GM12864 (cell line): ENCODE measurements around the gene CELA3A.
"Not testable (repeated sequence)": the region's sequence is repeated elsewhere in the genome, so short reads cannot be mapped to it uniquely, and the experiment has no call there.

ENCODE experiments used
- DNase-seq: peaks from one replicate; pipeline ENCODE4 v3.0.0-alpha.2; 2011; ENCODE audit warnings: low read depth
- H3K4me3 ChIP-seq: 2 replicates; pipeline ENCODE4 v1.5.1; 2011; ENCODE audit warnings: mild to moderate bottlenecking, low read depth, low read length, control low read depth
- CTCF ChIP-seq: IDR thresholded peaks from 2 replicates; pipeline ENCODE4 v1.5.1; 2011; ENCODE audit warnings: low read depth, mild to moderate bottlenecking, moderate library complexity, low read length, control low read depth, inconsistent platforms; ENCODE audit errors: missing control alignments

Gene CELA3A

DNA sequence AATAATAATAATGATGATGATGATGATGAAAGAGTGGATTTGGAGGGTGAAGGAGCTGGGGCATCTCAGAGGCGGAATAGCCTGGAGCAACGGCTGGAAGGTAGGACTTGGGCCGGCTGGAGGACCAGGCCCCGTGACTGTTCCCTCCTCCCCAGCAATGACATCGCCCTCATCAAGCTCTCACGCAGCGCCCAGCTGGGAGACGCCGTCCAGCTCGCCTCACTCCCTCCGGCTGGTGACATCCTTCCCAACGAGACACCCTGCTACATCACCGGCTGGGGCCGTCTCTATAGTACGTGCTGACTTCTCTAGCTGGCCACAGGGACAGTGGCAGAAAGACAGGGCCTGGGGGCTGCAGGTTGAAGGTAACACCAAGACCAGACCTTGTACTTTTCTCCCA is 17.9 kb upstream of the CELA3A start:
- not testable (repeated sequence) for H3K4me3 ChIP-seq, DNase-seq

GRCh38 chr1:21985893-21986292 is 15.6 kb upstream of the CELA3A start:
- not testable (repeated sequence) for DNase-seq, H3K4me3 ChIP-seq

DNA sequence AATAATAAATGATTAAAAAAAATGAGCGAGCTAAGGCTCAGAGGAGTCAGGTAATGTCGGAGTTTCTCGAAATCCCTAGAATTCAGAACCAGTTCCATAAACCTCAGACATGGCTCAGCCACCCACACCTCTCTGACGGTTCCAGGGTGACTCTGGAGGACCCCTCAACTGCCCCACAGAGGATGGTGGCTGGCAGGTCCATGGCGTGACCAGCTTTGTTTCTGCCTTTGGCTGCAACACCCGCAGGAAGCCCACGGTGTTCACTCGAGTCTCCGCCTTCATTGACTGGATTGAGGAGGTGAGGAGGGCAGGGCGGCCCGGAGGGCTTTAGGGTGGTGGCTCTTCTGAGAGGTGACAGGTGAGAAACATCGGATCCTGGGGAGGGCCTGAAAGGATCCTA is 15.1 kb upstream of the CELA3A start:
- H3K4me3 ChIP-seq, DNase-seq: not testable (repeated sequence)

DNA sequence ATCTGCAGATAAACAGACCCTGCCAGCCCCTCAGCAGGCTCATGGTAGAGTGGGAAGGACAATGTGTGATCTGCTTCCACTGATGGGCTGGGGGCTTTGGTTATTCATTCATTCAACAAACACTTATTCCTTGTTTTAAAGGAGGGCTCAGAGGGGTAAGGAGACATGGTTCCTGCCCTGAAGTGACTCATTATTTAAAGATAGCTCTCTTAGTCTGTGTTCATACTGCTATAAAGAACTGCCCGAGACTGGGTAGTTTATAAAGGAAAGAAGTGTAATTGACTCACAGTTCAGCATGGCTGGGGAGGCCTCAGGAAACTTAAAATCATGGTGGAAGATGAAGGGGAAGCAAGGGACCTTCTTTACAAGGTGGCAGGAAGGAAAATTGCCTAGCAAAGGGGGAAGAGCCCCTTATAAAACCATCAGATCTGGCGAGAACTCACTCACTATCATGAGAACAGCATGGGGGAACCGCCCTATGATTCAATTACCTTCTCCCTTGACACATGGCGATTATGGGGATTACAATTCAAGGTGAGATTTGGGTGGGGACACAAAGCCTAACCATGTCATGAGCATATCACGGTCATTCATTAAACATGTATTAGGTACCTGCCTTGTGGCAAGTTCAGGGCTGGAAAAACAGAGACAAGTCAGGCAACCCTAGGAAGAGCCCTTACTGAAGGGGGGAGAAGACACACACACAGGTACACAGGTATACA is 11.6 kb upstream of the CELA3A start:
- DNase-seq, H3K4me3 ChIP-seq: not testable (repeated sequence)

GRCh38 chr1:21992186-21992585 is 9.3 kb upstream of the CELA3A start:
- DNase-seq, H3K4me3 ChIP-seq: not testable (repeated sequence)

- not testable (repeated sequence) for H3K4me3 ChIP-seq, DNase-seq
Measured at GRCh38 chr1:21994716-21995115, 6.7 kb upstream of the CELA3A start.

GRCh38 chr1:21996663-21996970 is 4.8 kb upstream of the CELA3A start:
- not testable (repeated sequence) for H3K4me3 ChIP-seq, DNase-seq

GRCh38 chr1:21997891-21998623 is 3.4 kb upstream of the CELA3A start:
- not testable (repeated sequence) for DNase-seq, H3K4me3 ChIP-seq

GRCh38 chr1:21998624-21999294 is 2.7 kb upstream of the CELA3A start:
- H3K4me3 ChIP-seq, DNase-seq: not testable (repeated sequence)

DNA sequence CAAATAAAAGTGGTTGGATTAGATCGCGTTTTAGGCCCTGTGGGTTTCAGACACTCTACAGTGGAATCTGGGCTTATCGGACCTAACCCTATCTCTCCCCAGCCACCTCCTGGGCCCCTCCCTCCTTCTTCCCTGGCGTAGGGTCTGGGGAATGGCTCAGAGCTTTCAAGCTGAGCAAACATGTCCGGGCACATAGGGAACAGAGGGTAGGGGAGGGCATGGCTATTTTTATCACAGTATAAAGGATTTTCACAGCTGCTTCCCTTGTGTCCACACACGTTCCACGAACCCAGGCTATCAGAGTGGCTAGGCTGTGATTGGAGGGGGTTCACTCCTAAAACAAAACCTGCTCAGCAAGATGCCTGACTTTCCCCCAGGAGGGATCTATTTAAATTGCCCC is 1.8 kb upstream of the CELA3A start:
- H3K4me3 ChIP-seq, DNase-seq: not testable (repeated sequence)

DNA sequence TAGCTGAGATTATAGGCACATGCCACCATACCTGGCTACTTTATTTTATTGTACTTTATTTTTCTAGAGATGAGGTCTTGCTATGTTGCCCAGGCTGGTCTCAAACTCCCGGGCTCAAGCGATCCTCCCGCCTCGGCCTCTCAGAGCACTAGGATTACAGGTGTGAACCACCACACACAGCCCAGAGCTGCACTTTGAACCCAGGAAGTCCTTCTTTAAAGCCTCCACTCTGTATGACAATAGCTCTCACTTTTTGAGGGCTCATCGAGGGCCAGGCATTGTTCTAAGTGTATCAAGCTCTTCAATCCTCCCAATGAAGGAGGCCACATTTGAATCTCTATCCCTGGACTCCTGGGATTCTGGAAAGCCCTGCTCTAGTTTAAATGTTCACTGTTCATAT is 1.0 kb downstream of the CELA3A start:
- not testable (repeated sequence) for H3K4me3 ChIP-seq, DNase-seq

DNA sequence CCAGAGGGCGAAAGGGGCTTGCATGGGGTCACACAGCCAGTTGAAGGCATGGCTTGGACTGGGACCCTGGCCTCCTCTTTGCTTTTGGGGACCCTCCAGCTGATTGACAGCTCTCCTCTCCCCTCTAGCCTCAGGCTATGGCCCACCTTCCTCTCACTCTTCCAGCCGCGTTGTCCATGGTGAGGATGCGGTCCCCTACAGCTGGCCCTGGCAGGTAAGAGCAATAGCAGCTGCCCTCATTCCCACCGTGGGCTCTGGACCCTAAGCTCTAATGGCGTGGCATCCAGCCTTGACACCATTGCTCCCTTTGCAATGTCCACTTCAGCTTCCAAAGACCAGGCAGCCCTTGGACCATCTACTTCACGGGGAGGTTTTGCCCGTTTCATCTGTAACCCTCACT is 1.4 kb downstream of the CELA3A start:
- H3K4me3 ChIP-seq, DNase-seq: not testable (repeated sequence)

- not testable (repeated sequence) for H3K4me3 ChIP-seq
Measured at GRCh38 chr1:22003959-22004358, 2.5 kb downstream of the CELA3A start.

GRCh38 chr1:22005261-22006149 is 4.0 kb downstream of the CELA3A start:
- peak; percentile 29 for TF ChIP-seq CTCF
- not testable (repeated sequence) for H3K4me3 ChIP-seq, DNase-seq

More at GRCh38 chr1:22003959-22004358, 2.5 kb downstream of the CELA3A start:
- not testable (repeated sequence) for DNase-seq

- H3K4me3 ChIP-seq, DNase-seq: not testable (repeated sequence)
Measured at GRCh38 chr1:22006736-22007135, 5.3 kb downstream of the CELA3A start.

DNA sequence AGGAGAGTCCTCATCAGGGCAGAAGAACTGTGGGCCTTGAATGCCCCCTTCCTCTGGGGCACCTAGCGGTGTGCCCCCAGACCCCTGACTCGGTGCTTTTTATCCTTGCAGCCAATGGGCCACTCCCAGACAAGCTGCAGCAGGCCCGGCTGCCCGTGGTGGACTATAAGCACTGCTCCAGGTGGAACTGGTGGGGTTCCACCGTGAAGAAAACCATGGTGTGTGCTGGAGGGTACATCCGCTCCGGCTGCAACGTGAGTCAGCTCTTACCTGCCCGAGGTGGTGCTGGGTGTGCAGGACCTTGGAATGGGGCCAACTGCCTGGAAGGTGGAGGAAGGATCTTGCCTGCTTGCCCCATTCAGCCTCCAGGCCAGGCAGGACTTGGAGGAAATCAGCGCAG is 5.8 kb downstream of the CELA3A start:
- DNase-seq, H3K4me3 ChIP-seq: not testable (repeated sequence)

- not testable (repeated sequence) for H3K4me3 ChIP-seq, DNase-seq
Measured at GRCh38 chr1:22009566-22009965, 8.1 kb downstream of the CELA3A start.

DNA sequence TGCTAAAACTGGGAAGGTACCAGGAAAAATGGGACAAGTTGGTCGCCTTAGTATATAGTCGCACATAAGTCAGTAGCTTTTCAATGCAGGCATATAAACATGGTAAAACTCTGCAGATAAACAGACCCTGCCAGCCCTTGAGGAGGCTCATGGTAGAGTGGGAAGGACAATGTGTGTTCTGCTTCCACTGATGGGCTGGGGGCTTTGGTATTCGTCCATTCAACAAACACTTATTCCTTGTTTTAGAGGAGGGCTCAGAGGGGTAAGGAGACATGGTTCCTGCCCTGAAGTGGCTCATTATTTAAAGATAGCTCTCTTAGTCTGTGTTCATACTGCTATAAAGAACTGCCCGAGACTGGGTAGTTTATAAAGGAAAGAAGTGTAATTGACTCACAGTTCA is 11.3 kb downstream of the CELA3A start:
- not testable (repeated sequence) for DNase-seq, H3K4me3 ChIP-seq
